Cardiac muscle cell (in vitro differentiated cells and primary cell): Measurements from ENCODE around the gene RND1. TPM values are rescaled to one million over a fixed set of nuclear protein-coding genes. Genes with fewer than 3 reads are reported as not detected.
A peak's percentile ranks its signal among the peaks of the same experiment; 100 is the strongest.

Experiments
- DNase-seq, 2 donors: peaks; one replicate each; pipeline versions ENCODE4 v3.0.0 to v3.0.0-alpha.2; 2010 to 2017; ENCODE audit warnings: low read depth in 1 of 2, low spot score in 1 of 2
- H3K27ac ChIP-seq: fragments of 200-600 bp; sonication (generic); 2 replicates; pipeline ENCODE4 v1.5.1; 2016
- H3K27me3 ChIP-seq: fragments of 200-600 bp; sonication (generic); 2 replicates; pipeline ENCODE4 v1.6.0; 2016; ENCODE audit warnings: control low read depth
- H3K36me3 ChIP-seq: fragments of 200-600 bp; sonication (generic); 2 replicates; pipeline ENCODE4 v1.5.1; 2016; ENCODE audit warnings: control low read depth
- H3K4me1 ChIP-seq: fragments of 200-600 bp; sonication (generic); 2 replicates; pipeline ENCODE4 v1.8.1; 2017; ENCODE audit warnings: low read depth, mild to moderate bottlenecking, mixed run types
- H3K4me3 ChIP-seq: fragments of 200-600 bp; sonication (generic); 2 replicates; pipeline ENCODE4 v1.5.1; 2016; ENCODE audit warnings: mild to moderate bottlenecking
- H3K9me3 ChIP-seq: fragments of 200-600 bp; sonication (generic); 2 replicates; pipeline ENCODE4 v1.5.1; 2017; ENCODE audit warnings: low read depth, mild to moderate bottlenecking, control low read depth
- CTCF ChIP-seq: IDR thresholded peaks from 2 replicates; pipeline ENCODE4 v1.5.1; 2012; ENCODE audit warnings: low read depth, mild to moderate bottlenecking, low read length
- polyA plus RNA-seq: library from polyadenylated mRNA; unstranded; fragments of >200 nt; fragmentation: Nextera tagmentation; extraction: Ambion mirVana; gene quantifications from 2 replicates; pipeline ENCODE4 v1.2.1, GENCODE V29; 2016
- total RNA-seq: library from RNA; depleted of rRNA; stranded (reverse); fragments of >200 nt; gene quantifications from 2 replicates; pipeline ENCODE4 v1.2.3, GENCODE V29; 2016

Gene RND1
- total and polyA plus RNA-seq, 2 experiments from 2014 or later: 2.9 to 7.2 TPM

- Histone ChIP-seq H3K9me3 (no peaks in the 10 kb centered on the region), H3K4me1 (no peaks in the 10 kb centered on the region), H3K27ac (no peak overlapping the region), H3K27me3 (no peaks in the 10 kb centered on the region), H3K36me3 (no peaks in the 10 kb centered on the region), H3K4me3 (no peak overlapping the region)
- no peak for TF ChIP-seq CTCF
- no peak for DNase-seq
These were observed 35.6 kb upstream of the RND1 start for GRCh38 chr12:48901278-48901677.

- Histone ChIP-seq H3K9me3 (no peaks in the 10 kb centered on the region), H3K4me3 (no peak overlapping the region), H3K27ac (no peak overlapping the region), H3K27me3 (no peaks in the 10 kb centered on the region), H3K4me1 (no peaks in the 10 kb centered on the region), H3K36me3 (no peaks in the 10 kb centered on the region)
- TF ChIP-seq CTCF: no peak
- DNase-seq: no peak
These were observed 34.0 kb upstream of the RND1 start for GRCh38 chr12:48899651-48900050.

GRCh38 chr12:48894271-48894670, 28.6 kb upstream of the RND1 start:
- Histone ChIP-seq H3K27ac (no peak overlapping the region), H3K9me3 (no peaks in the 10 kb centered on the region), H3K4me3 (no peak overlapping the region), H3K36me3 (no peaks in the 10 kb centered on the region), H3K27me3 (peaks cover 12% of the 10 kb centered on the region), H3K4me1 (no peaks in the 10 kb centered on the region)
- DNase-seq: no peak
- TF ChIP-seq CTCF: no peak

GRCh38 chr12:48890657-48891418, 25.2 kb upstream of the RND1 start:
- Histone ChIP-seq H3K27me3 (peaks cover 12% of the 10 kb centered on the region), H3K27ac (no peak overlapping the region), H3K9me3 (no peaks in the 10 kb centered on the region), H3K4me3 (peak overlapping the region; percentile 31), H3K36me3 (no peaks in the 10 kb centered on the region), H3K4me1 (no peaks in the 10 kb centered on the region)
- peak; percentile 95 for TF ChIP-seq CTCF
- DNase-seq: peak; percentile 82 to 90

GRCh38 chr12:48889679-48890078, 24.0 kb upstream of the RND1 start:
- TF ChIP-seq CTCF: no peak
- H3K9me3 ChIP-seq: no peaks in the 10 kb centered on the region
- no peak for DNase-seq
- no peak overlapping the region for H3K4me3 ChIP-seq
- no peaks in the 10 kb centered on the region for H3K36me3 ChIP-seq
- H3K27me3 ChIP-seq: peaks cover 12% of the 10 kb centered on the region
- no peaks in the 10 kb centered on the region for H3K4me1 ChIP-seq
- H3K27ac ChIP-seq: no peak overlapping the region
